NCI-H1105 (cell line): ENCODE measurements around the gene BTBD17.
A peak's percentile ranks its signal among the peaks of the same experiment; 100 is the strongest.

Source experiments
- DNase-seq: peaks from one replicate; lab custom pipeline; 2025; lab: John Stamatoyannopoulos, UW

Gene BTBD17

DNA sequence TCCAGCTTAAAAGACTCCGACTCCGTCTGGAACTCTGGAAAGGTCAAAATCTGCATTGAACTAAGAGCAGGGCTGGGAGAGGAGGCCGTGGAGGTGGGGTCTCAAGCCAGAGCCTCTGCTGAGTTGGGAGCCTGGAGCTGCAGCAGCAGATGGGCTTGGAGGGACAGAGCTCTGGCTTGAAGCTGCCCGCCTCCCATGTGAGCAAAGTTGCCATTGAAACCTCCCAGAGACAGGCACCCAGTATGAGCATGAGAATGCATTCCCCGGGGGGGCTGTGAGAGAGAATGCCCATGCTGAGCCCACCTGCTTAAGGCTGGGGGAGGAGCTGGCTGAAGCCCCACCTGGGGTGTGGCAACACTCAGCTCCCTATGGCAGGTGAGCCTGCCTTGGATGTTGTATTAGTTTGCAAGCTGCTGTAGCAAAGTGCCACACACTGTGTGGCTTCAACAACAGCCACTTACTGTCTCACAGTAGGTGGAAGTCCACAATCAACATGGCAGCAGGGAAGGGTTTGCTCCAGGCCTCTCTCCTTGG lies 26.1 kb downstream of the BTBD17 start:
- no peak for DNase-seq

DNA sequence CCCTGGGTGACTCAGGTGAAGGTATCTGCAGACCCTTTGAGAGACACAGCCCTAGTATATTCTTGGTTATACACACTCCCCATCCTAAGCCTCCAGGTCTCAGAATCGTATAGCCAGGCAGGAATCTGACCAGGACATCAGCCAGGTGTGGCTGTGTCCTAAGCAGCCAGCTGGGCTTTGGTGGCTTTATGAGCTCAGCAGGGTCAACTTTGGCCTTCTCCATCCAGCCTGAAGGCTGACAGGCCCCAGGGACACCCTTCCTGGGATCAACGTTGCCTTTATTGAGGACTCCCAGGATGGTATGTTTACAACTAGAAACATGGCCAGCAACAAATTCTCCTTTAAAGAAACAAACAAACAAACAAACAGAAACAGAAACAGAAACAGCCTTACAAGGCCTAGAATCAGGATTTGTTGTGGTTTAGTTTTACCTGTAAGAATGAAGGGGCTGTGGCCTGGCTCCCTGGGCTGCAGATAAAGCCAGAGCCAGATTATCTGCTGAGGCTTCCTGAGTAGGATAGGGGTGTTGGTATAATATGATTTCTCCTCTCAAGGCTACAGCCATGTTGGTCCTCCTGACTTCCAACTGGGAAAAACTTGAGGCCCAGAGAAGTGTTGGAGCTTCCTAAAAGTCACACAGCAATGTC lies 27.2 kb downstream of the BTBD17 start:
- no peak for DNase-seq

DNA sequence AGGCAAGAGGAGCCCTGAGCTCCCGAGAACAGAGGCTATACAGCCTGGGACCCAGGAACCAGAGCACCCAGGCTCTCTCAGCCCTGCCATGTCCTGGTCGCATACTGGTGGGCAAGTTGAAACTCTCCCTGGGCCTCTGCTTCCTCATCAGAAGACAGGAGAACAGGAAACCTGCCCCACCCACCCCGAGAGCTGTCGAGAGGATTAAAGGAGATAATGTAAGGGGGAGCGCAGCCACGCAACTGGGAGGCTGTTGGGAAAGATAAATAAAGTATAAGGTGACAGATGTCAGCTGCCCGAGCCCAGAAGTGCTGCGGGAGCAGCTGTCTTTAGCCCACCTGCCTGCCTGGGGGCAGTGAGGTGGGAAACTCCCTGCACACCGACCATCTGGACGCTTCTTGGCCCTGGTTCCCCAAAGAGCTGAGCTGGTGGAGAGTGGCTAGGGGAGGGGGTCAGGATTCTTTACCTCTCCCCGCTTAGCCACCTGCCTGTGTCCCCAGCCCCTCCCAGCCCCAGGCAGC lies 28.8 kb downstream of the BTBD17 start:
- peak; percentile 81 for DNase-seq

DNA sequence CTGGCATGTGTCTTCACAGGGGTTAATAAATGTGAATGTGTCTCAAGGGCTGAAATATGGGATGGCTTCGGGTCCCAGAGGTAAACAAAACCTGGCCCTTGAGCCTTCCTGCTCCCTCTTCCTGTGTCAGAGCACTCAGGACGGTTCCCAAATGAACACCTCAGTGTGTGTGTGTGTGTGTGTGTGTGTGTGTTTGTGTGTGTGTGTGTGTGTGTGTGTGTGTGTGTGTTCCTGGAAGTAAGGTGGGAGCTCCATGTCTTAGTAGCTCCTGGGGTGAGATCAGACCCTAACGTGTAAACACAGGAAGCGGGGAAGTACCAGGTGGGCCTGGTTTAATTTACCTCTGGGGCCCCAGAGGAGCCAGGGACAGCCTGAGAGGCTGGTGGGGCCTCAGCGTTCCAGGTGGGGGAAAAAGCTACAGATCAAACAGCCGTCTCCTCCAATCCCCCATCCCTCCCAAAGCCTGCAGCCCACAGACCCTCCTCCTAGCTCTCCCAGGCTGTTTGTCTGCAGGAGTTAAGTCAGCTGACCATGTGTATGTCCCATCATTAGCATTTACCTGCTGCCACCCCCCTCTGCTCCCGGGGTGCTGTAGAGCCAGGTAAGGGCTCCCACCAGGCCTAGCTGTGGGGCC lies 29.5 kb downstream of the BTBD17 start:
- DNase-seq: no peak

DNA sequence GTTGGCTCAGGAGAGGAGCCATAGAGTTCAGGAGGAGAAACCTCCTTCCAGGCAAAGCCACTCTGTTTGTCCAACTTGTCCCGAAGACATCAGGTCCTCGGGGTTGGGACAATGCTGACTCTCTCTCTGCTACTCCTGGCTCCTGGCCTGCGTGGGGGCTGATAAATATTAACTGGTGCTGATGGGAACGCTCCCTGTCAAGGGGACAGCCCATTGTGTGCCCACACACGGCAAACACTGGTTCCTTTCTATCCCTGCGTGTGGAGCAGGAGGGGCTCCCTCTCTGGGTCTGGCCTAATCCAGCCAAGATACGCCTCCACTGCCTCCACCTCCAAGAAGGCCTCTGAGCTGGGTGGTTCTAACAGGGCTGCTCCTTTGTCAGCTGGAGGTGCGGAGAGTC lies 31.2 kb downstream of the BTBD17 start:
- no peak for DNase-seq

DNA sequence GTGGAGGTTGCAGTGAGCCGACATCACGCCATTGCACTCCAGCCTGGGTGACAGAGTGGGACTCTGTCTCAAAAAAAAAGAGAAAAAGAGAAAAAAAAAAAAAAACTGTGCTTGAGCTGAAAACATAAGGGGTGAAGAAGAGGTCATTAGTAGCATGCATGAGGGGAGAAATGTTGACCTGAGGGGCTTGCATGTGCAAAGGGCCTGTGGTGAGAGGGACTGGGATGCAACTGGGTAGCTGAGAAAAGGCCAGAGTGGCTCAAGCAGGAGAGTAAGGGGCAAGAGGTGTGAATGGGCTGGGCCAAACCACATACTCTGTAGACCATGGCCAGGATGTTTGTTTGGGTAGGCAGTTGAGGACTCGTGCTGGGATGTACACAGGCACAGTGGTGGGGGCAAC lies 32.3 kb downstream of the BTBD17 start:
- no peak for DNase-seq

DNA sequence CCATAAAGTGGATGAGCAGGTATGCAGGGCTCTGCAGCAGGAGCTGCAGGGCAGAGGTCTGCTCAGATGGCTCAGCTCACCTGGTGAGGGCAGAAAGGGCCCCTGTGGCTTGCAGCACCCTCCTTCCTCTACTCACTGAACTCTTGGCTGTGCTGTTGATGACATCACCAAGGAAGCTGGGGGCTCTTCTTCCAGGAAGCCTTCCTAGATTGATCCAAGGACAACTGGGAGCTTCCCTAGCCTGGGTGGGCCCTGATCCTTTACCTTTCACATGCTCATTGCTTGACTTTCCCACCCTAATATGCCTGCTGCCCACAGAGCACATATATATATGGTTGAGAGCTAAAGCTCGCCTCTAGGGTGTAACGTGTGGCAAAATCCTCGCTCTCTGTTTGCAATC lies 33.2 kb downstream of the BTBD17 start:
- DNase-seq: no peak

DNA sequence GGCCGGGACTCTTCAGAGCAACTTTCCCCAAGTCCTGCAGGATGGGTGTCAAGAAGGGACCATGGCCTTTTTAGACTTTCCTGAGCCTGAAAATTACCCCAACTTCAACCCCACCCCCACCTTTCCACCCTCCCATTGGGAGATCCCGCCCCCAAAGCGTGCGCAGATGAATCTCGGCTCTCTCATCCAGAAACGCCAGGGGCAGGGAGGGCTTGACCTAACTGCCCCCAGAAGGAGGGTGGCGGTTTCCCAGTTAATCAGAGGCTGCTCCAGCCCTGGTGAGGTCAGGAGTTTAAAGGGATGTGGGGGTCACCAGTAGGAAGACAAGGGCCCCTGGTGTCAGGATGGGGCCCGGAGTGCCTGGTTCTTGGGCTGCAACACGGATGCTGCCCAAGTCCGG lies 35.2 kb downstream of the BTBD17 start:
- DNase-seq: no peak

DNA sequence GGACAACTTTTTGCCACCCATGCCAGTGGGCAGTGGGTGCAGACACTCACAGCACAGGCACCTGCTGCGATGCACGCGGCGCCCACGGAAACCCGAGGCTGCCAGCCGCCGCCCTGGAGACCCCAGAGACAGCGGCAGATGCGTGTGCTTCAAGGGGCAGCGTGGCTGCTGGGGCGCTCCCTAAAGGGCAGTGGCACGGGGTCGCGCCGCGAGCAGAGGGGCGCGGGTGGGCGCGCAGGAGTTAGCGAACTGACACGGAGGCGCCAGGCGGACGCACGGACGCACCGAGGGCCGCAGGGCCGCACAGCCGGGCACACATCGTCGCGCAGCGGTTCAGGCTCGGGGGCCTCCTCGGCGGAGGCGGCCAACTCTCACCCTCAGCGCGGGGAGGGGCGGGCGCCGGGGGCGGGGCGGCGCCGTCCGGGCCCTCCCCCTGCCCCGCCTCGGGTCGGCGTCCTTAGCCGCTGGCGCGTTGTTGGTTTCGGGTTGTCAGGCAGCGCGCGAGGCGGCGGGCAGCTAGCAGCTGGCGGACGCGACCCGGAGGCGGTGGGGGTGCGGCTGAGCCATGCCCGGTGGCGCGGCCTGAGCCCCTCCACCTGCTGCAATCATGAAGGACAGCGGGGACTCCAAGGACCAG lies 35.8 kb downstream of the BTBD17 start, which contains the start of gene KIF19:
KIF19 (plus strand) TSS at position 484 of the 637 bp plus-strand sequence; CDS start at position 608, 124 bp downstream.
- no peak for DNase-seq

DNA sequence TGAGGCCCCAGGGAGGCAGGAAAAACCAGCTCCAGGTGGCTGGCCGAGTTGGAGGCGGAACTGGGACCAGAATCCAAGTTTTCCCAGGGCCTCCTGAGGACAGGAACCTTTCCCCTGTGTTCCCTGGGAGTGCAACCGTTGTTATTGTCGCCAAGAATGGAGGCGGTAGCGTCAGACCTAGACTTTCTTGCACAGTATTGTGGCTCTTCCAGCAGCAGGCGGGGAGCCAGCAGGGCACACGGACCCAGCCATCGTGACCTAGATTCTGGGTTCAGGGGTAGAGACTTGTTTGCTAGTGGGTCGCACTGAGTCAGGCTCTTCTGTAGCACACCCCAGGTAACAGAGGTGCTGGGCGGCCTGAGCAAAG lies 36.3 kb downstream of the BTBD17 start:
- DNase-seq: no peak

DNA sequence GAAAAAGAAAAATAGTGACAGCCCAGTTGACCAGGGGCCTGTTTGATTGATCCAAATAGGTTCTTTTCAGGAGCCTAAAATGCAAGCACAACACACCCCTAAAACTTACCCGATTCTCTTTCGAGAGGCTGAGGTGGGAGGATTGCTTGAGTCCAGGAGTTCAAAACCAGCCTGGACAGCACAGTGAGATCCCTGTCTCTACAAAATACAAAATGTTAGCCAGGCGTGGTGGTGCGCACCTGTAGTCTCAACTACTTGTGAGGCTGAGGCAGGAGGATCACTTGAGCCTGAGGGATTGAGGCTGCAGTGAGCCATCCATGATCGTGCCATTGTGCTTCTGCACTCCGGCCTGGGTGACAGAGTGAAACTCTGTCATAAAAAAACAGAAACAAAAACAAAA lies 37.1 kb downstream of the BTBD17 start:
- DNase-seq: no peak

DNA sequence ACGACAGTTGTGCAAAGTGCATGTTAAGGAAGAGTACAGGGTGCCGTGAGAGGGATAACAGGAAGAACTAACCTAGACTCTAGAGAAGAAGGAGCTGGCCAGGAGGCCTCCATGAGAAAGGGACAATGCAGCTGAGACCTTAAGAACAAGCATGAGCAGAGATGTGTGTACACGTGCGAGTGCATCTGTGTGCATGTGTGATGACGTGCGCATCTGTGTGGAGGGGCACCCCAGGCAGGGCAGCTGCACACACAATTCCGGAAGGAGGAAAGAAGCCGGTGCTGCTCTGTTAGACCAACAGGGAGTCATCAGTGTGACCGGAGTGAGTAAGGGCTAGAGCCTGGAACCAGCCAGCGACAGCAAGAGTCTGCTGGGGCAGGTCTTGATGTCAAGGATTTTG lies 43.3 kb downstream of the BTBD17 start:
- no peak for DNase-seq

DNA sequence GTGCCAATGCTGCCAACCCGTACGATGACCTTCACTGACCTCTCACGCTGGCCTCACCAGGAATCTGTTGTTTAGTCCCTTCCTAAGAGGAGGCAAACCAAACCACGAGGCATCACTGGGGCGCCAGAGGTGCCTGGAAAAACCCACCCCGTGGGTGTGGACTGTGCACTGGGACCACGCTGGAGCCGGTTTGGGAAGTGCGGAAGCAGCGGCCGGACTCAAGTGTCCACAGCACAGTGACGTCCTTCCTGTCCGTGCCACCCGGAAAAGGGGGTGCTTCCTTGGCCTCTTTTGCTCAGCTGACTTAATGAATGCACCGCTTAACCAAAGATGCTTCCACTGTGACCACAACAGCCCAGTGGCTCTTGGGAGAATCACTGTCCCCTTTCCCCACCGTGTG lies 44.6 kb downstream of the BTBD17 start:
- no peak for DNase-seq

DNA sequence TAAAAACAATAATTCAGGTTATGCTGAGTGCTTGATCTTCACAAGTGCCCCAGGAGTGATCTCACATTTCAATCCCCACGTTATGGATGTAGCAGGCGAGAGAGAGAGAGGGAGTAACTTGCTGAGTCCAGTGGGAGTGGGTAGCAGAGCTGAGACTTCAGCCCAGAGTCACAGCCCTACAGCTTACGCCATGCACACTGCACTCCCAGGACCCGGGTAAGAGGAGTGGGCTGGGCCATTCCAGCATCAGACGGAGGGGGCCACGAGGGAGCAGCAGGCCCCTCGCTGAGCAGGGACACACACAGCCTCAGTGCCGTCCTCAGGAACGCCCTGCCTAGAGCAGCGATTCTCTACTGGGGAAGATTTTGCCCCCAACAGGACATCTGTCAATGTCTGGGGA lies 45.4 kb downstream of the BTBD17 start:
- no peak for DNase-seq

DNA sequence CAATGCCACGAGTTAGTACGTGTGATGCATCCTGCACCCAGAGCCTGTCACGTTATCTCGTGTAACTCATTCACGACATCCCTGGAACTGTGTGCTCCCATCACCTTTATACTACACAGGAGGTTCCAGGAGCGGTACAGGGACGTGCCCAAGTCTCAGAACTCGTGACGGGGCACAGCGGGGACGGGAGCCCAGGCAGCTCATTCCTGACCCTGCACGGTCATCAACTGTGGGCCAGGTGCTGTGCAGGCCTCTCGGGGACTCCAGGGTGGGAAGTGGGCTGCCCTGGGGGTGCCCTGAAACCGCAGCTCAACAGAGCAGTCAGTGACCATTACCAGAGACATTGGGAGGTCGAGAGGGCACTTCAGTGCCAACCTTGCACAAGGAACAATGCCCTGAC lies 46.8 kb downstream of the BTBD17 start:
- no peak for DNase-seq

DNA sequence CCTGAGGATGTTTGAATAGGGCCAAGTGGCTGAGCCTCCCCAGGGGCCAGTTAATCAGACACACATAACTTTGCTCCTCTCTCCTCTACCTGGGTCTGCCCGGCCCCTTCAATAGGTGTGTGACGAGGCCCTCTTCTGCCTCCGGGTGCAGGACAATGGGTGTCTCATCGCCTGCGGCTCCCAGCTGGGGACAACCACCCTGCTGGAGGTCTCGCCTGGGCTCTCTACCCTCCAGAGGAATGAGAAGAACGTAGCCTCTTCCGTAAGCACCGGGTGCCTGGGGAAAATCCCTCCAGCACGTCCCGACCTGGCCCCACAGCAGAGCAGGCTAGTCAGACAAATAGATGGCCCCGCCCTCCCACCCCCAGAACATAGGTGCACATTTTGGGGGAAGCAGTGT lies 51.8 kb downstream of the BTBD17 start:
- DNase-seq: no peak

DNA sequence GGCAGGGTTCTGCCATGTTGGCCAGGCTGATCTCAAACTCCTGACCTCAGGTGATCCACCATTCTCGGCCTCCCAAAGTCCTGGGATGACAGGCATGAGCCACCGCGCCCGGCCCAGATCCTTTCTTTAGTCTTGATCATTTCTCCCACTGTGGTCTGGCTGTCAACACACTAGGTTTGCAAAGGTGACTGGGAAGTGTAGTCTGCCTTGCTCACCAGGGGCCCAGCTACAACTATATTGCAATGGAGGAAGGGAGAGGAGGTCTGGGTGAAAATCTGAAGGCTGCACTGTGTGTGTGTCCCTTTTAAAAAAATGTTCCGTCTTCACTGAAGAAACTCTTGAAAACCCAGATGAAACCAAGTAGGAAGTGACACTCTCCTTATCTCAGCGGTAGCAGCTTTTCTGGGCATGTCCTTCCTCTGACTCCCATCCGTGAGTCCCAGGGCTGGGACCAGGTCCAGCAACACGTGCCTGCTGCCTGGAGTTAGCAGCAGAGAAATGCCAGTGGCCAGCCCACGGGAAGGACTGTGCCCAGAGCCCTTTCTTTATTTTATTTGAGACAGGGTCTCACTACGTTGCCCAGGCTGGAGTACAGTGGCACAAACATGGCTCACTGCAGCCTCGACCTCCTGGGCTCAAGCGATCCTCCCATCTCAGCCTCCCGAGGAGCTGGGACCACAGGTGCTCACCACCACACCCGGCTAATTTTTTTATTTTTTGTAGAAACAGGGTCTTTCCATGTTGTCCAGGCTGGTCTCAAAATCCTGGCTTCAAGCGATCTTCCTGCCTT lies 53.5 kb downstream of the BTBD17 start:
- DNase-seq: no peak
